GM21786 (cell line): ENCODE results near the gene TSPY4.
"Not testable (repeated sequence)": the region's sequence is repeated elsewhere in the genome, so short reads cannot be mapped to it uniquely, and the experiment has no call there.

ENCODE experiments used
- ATAC-seq: cut with Tn5 transposase; IDR thresholded peaks from one replicate; pipeline ENCODE4 v1.9.1; 2021; ENCODE audit not compliant: unreplicated experiment

TSPY4 gene

GRCh38 chrY:9337164-9337563, at the start of gene TSPY4:
TSS of gene TSPY4 (plus strand) at chrY:9337464. CDS start at chrY:9337510, 46 bp downstream.
- not testable (repeated sequence) for ATAC-seq

GRCh38 chrY:9320996-9321395, 16.3 kb upstream of the TSPY4 start:
- no peak for ATAC-seq

- not testable (repeated sequence) for ATAC-seq
Observed at GRCh38 chrY:9357497-9357896, 20.2 kb downstream of the TSPY4 start, which contains the start of gene TSPY8. TSS of gene TSPY8 (plus strand) at chrY:9357797. CDS start at chrY:9357843, 46 bp downstream.
